Glomerular visceral epithelial cell (primary cell): ENCODE measurements around the gene ST8SIA4.

Experiments
- DNase-seq: peaks from one replicate; pipeline ENCODE4 v3.0.0-alpha.2; 2016; ENCODE audit errors: extremely low spot score

Gene ST8SIA4

GRCh38 chr5:100867039-100867562 lies 36.0 kb downstream of the ST8SIA4 start:
- no peak for DNase-seq

GRCh38 chr5:100864931-100865330 lies 38.2 kb downstream of the ST8SIA4 start:
- DNase-seq: no peak

GRCh38 chr5:100863739-100864138 lies 39.3 kb downstream of the ST8SIA4 start:
- no peak for DNase-seq

DNA sequence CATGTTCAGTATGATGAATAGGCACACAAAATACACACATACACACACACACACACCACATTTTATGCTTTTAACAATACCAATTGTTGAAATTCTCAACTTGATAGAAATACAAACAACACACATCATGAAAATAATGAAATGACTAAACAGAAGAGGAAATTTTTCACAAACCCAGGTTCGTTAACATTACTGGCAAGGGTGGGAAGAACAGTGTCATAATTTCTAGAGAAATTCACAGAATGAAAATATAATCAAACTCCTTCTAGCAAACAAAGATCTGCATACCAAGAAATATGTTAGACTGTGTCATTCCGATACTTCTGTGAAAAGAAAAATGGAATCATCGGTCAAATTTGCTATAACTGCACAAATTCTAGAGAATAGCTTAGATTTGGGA lies 41.9 kb downstream of the ST8SIA4 start:
- DNase-seq: no peak

DNA sequence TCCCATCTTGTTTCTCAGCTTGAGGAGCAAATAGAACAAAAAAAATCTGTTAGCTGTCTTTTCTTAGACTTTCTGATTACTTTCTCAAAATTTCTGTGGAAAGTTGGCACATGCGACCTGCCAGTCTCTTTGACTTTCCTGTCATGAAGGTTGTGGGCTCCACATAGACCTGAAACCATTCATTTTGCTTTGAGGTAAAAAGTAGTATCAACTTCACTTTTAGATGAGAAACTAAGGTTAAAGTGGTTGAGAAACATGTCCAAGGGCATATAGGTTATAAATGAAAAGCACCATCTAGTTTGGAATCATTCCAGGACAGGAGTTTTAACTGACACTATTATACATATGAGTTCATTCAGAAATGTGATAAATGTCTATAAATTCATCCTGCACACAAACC lies 42.7 kb downstream of the ST8SIA4 start:
- DNase-seq: no peak

DNA sequence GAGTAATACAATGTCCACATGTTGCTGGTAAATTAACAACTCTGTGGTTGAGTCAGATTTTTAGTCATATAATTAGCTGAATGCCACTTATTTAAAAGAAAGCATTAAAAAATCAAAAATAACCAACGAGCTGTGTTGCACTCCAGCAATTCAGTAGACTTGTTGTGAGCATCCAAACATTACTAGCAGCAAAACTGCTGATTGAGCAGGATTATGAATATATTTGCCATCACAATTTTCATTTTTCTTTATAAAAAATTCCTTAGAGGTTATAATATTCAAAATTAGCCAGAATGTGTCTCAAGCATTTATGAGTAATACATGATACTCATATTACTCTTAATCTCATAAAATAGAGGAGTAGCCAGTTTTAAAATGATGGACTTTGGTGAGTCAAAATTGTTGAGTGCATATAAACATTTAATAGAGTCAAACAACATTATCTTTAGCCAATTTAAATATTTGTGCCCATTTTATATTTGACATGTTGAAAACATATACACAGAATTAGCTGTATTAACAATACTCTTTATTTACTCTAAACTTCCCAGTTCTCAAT lies 44.0 kb downstream of the ST8SIA4 start:
- DNase-seq: no peak

DNA sequence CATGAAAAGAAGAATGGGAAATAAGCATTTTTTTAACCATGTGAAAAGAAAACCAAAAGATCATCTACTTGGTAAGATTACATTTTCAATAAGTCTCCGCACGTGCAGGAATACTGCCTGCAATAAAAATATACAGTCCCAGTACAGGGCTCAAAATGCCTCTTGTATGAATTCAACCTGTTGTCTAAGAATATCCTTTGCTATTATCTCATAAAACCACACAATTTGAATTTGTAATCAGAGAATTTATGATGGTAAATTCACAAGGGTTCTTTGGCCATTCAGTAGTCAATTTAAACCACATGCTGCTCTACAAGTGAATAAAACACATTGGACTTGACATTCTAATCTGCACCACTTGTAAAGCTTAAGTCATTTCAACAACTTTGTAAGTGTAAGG lies 46.6 kb downstream of the ST8SIA4 start:
- DNase-seq: no peak

- no peak for DNase-seq
Measured at GRCh38 chr5:100855937-100856430, 47.1 kb downstream of the ST8SIA4 start.

GRCh38 chr5:100855295-100855694 lies 47.8 kb downstream of the ST8SIA4 start:
- DNase-seq: no peak

DNA sequence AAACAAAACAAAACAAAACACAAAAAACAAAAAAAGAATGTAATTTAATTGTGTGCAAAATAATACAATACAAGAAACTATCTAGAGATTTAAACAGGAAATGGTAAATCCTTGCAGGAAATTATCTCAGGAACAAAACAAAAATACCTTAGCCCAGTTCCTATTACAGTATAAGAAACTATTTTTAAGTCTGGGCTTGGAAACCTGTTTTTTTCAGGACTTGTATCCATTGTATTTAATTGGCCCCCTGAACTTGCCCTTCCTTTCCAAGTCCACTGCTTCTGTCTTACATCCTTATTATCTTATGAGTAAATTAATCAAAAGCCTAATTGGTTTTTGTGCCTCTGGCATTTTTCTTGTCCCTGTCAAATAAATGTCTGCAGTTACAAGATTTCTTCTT lies 48.5 kb downstream of the ST8SIA4 start:
- DNase-seq: no peak

DNA sequence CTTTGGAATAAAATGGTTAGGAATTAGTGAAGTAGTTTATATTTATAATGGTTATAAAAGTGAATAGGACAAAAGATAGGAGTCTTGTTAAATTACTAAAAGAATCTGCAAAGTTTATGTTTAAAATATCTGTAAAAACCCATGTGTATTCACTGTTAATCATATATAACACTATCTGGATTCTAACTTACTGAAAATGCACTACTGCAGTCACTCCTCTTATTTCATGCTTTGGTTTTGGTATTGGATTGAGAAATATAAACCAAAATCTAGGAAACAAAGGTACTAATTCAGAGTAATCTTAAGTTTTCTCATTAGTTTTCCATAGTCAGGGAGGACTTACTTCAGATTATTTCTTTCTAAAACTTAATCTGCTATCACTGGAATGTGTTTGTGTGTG lies 49.5 kb downstream of the ST8SIA4 start:
- DNase-seq: no peak

DNA sequence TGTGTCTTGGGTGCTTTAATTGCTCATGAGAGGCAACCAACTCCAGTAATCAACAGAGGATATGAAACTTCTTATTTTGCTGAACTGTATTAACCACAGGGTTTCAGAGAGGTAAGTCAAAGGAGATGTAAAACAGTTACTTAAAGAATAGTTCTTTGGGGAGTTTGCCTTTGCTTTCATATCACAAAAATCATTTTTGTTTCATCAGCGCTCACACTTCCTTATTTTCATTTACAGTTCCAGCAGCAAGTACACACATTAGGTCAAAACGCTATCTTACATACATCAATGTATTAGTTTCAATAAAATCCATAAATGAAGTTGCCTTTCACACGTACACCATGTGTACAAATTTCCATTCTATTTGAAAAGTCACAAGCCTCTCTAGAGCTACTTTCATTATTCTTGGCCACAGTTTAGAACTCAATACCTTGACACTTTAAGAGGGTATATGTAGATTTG lies 50.1 kb downstream of the ST8SIA4 start:
- DNase-seq: no peak

- no peak for DNase-seq
Measured at GRCh38 chr5:100852051-100852450, 51.0 kb downstream of the ST8SIA4 start.

GRCh38 chr5:100846772-100847171 lies 56.3 kb downstream of the ST8SIA4 start:
- DNase-seq: no peak

DNA sequence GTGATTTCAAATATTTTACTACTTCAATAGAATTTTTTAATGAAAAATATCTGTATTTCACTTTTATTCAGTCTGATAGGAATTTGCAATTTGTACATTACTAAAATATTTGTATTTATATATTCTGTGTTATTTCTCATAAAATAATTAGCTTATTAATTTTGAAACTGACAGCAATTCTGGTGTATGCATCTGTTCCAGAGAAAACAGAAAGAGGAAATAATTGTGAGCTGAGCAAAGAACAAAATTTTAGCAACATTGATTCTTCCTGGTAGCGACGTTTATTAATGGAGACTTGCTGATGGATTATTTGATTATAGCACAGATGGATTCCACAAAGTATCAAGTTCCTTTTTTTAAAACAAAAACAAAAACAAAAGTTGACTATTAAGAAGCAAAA lies 61.0 kb downstream of the ST8SIA4 start:
- no peak for DNase-seq

DNA sequence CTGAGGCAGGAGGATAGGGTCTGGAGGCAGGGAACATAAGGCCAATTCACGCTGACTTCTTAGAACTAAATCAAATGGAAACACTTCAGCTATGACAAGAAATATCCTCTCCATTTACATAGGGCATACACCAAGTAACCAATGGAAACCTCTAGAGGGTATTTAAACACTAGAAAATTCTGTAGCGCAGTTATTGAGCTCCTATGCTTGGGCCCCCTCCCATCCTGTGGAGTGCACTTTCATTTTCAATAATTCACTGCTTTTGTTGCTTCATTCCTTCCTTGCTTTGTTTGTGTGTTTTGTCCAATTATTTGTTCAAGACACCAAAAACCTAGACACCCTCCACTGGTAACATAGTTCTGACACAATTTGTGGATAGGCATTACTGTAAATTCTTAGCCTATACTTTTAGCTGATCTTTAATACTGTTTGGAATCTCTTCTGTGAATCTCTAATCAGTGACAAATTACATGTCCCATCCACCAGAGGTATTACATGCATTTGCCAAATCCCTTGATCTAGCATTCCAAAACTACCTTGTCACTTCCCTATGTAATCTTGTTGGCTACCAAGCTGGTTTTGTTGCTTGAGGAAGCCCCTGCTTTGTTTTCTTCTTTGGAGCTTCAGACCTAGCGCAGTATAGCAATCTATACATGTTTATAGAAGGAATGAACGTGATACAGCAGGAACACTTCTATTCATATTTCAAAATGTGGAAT lies 61.6 kb downstream of the ST8SIA4 start:
- peak; percentile 13 for DNase-seq

DNA sequence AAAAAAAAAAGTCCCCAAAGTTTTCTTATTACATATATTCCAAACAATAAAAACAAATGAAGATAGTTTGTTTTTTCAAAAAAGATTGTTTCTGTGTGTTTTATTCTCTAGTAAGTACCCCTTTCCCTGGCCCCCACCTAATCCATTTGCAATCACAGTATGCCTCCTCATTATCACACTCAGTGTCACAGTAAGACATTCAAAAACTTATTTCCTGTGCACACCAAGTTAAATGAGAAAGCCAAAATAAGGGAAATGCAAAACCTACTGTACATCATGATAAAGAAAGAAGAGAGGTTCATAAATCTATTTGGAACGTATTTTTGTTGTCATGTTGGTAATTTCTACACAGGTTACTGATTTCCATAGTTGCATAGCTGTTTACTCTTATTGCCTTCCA lies 62.3 kb downstream of the ST8SIA4 start:
- no peak for DNase-seq

GRCh38 chr5:100840370-100840769 lies 62.7 kb downstream of the ST8SIA4 start:
- peak; percentile 13 for DNase-seq

DNA sequence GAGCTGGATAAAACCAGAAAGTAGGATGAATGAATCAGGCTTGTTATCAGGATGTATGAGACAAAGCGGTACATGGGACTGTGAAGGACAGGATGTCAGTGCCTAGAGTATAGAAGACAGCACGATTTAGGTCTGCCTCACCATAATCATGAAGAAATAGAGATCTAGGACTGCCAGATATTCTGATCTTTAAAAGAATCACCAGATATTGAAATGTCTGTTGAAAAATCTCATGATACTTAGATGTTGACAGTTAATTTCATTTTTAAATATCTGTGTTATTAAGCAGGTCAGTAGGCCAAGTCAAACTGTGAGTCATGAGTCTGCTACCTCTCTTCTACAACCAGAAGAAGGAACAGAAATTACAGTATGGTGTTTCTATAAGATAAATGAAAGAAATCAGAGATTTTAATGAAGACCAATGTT lies 65.0 kb downstream of the ST8SIA4 start:
- no peak for DNase-seq

DNA sequence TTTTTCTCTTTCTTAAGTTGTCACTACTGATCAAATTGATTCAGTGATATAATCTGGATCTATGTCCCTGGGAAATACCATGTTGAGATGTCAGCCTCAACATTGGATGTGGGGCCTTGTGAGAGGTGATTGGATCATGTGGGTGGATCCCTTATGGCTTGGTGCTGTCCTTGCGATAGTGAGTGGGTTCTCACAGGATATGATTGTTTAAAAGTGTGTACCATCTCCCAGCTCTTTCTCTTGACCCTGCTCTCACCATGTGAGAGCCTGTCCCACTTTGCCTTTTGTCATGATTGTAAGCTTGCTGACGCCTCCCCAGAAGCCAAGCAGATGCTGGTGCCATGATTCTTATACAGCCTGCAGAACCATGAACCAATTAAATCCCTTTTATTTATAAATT lies 68.6 kb downstream of the ST8SIA4 start:
- DNase-seq: no peak

GRCh38 chr5:100832252-100833230 lies 70.5 kb downstream of the ST8SIA4 start:
- DNase-seq: no peak

DNA sequence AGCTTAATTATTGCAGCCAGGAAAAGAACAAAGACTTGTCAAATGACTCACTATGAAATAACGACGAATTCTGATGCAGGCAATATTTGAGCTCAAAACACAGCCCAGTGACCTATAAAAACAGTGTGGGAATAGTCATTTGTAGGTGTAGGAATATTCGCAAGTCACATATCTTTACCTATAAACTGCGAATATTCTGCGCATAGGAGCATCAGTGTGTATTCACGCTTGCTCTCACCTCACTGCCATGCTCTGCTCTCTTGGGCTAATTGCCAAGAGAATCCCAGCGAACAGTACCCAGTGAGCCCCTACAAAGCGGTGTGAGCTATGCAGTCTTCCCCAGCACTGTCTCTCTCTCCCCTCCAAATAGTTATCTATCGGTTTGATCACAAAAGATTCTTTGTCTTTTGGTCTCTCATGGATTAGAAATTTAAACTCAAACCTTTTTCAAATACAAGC lies 74.2 kb downstream of the ST8SIA4 start:
- DNase-seq: no peak
